HepG2 (cell line): ENCODE measurements around the gene GNAI2. TPM values are rescaled to one million over a fixed set of nuclear protein-coding genes. Genes with fewer than 3 reads are reported as not detected.
A peak's percentile ranks its signal among the peaks of the same experiment; 100 is the strongest.

Experiments
- EP300 ChIP-seq, 3 experiments: sonication (generic) in 1 of 3; formaldehyde crosslinking in 1 of 3; IDR thresholded peaks; 2 replicates each; pipeline versions ENCODE4 v1.5.1 to v1.6.1; 2011 to 2020; ENCODE audit warnings: low read depth in 2 of 3, low read length in 2 of 3, borderline replicate concordance in 1 of 3, improper control_type of control experiment in 1 of 3, mild to moderate bottlenecking in 1 of 3, missing genetic modification reagents in 1 of 3, moderate library complexity in 1 of 3
- GATA4 ChIP-seq: sonication (generic); IDR thresholded peaks from 2 replicates; pipeline ENCODE4 v1.6.1; 2016; ENCODE audit warnings: antibody characterized with exemption, low read depth, borderline replicate concordance
- HNRNPH1 ChIP-seq: fragments of 200-400 bp; formaldehyde crosslinking; optimal IDR thresholded peaks from 2 replicates; pipeline ENCODE3; 2017; ENCODE audit warnings: mild to moderate bottlenecking, low read depth, low read length
- NFYB ChIP-seq: sonication (generic); formaldehyde crosslinking; IDR thresholded peaks from 2 replicates; pipeline ENCODE4 v1.4.0; 2020; ENCODE audit warnings: missing genetic modification reagents
- REL ChIP-seq: sonication (generic); formaldehyde crosslinking; conservative IDR thresholded peaks from 2 replicates; pipeline ENCODE4 v1.8.0; 2022; ENCODE audit warnings: mild to moderate bottlenecking, missing genetic modification reagents, moderate library complexity
- RORA ChIP-seq: sonication (generic); formaldehyde crosslinking; IDR thresholded peaks from 2 replicates; pipeline ENCODE4 v1.5.0; 2020; ENCODE audit warnings: mild to moderate bottlenecking, missing genetic modification reagents, moderate library complexity
- TOE1 ChIP-seq: sonication (generic); formaldehyde crosslinking; IDR thresholded peaks from 2 replicates; pipeline ENCODE4 v1.4.0; 2020; ENCODE audit warnings: mild to moderate bottlenecking, missing genetic modification reagents
- ZBTB38 ChIP-seq: sonication (generic); formaldehyde crosslinking; IDR thresholded peaks from 2 replicates; pipeline ENCODE4 v1.5.1; 2020; ENCODE audit warnings: mild to moderate bottlenecking, missing genetic modification reagents
- ZNF24 ChIP-seq: fragments of 450-650 bp; IDR thresholded peaks from 2 replicates; pipeline ENCODE4 v1.6.1; 2017; ENCODE audit warnings: antibody characterized with exemption, mild to moderate bottlenecking
- ZNF335 ChIP-seq: sonication (generic); formaldehyde crosslinking; IDR thresholded peaks from 2 replicates; pipeline ENCODE4 v1.4.0; 2020; ENCODE audit warnings: missing genetic modification reagents
- ZNF431 ChIP-seq: sonication (generic); formaldehyde crosslinking; IDR thresholded peaks from 2 replicates; pipeline ENCODE4 v1.9.0; 2022; ENCODE audit warnings: missing genetic modification reagents, low read depth, mild to moderate bottlenecking, borderline replicate concordance
- ZSCAN31 ChIP-seq: sonication (generic); formaldehyde crosslinking; IDR thresholded peaks from 2 replicates; pipeline ENCODE4 v1.5.0; 2020; ENCODE audit warnings: low read depth, mild to moderate bottlenecking, missing genetic modification reagents
- polyA plus RNA-seq, 8 experiments: library from polyadenylated mRNA; depleted of rRNA in 3 of 8; stranded (reverse) in 7 of 8; unstranded in 1 of 8; fragments of >200 nt; fragmentation: Illumina TruSeq in 4 of 8; extraction: Trizol in 4 of 8; gene quantifications; 2 replicates each; pipeline versions ENCODE4 v1.2.1 to v1.2.3, GENCODE V29; 2011 to 2016; ENCODE audit warnings: low read depth in 4 of 8, missing spikeins in 1 of 8, mixed read lengths in 1 of 8; ENCODE audit not compliant: insufficient read depth in 1 of 8
- total RNA-seq, 5 experiments: library from RNA; depleted of rRNA; stranded (reverse); fragments of >200 nt; fragmentation: Illumina TruSeq; extraction: Trizol; gene quantifications; 2 replicates each; pipeline ENCODE4 v1.2.3, GENCODE V29; 2016; ENCODE audit warnings: low read depth in 1 of 5
- TF ChIP-seq, protein P1 (sequence below): sonication (generic); formaldehyde crosslinking; IDR thresholded peaks from 2 replicates; pipeline ENCODE4 v1.5.1; 2020; ENCODE audit warnings: mild to moderate bottlenecking, missing genetic modification reagents, moderate library complexity
- TF ChIP-seq, protein P2 (sequence below): sonication (generic); formaldehyde crosslinking; conservative IDR thresholded peaks from 2 replicates; pipeline ENCODE4 v1.8.0; 2022; ENCODE audit warnings: missing genetic modification reagents
- TF ChIP-seq, protein P3 (sequence below): fragments of 450-650 bp; IDR thresholded peaks from 2 replicates; pipeline ENCODE4 v1.6.1; 2017
- TF ChIP-seq, protein P4 (sequence below): IDR thresholded peaks from 2 replicates; pipeline ENCODE4 v1.6.1; 2012; ENCODE audit warnings: inconsistent platforms
- TF ChIP-seq, protein P5 (sequence below): sonication (generic); formaldehyde crosslinking; IDR thresholded peaks from 2 replicates; pipeline ENCODE4 v1.4.0; 2020; ENCODE audit warnings: missing genetic modification reagents, mild to moderate bottlenecking, borderline replicate concordance
- TF ChIP-seq, protein P6 (sequence below): sonication (generic); formaldehyde crosslinking; IDR thresholded peaks from 2 replicates; pipeline ENCODE4 v1.4.0; 2020; ENCODE audit warnings: mild to moderate bottlenecking, missing genetic modification reagents

The GNAI2 gene
- total and polyA plus RNA-seq, 2 of the 13 experiments (the other 11 are each of a cell fraction or from before 2014, with no cell fraction given): 51.1 to 66.2 TPM

DNA sequence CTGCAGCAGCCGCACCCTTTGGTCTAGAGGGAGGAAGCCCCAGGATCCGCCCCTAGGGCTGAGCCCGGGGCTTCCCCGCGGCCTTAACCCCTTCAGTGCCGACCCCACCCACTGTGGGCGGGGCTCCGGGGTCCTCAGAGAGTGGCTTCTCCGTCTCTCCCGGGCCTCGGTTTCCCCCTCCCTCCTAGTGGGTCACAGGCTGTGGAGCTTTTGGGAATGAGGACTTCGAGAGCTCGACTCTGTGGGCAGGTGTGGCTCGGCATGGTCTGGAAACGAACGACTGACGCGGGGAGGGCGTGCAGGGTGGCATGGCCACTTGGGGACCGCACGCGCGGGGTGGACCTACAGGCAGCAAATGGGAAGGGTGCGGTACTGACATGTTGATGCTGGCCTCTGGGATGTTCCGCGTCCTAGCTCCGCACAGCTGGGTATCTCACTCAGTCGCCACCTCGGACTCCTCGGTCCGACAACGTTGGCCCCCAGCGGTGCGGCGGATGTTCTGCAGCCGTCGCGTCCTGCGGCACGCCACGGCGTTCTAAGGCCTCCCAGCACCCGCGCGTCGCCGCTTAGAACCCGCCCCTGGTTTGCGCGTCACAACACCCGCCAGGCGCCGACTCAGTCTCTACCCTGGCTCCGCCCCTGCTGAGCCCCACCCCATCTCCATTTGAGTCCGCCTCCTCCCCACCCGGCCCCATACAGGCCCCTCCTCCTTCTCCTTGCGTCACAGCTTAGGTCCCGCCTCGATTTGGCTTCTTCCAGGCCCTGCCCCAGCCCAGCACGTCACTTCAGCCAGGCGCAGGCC is 63.0 kb downstream of the GNAI2 start, which contains the start of the genes HYAL3 and NAA80 (continued):
- TF ChIP-seq, protein P1, sequence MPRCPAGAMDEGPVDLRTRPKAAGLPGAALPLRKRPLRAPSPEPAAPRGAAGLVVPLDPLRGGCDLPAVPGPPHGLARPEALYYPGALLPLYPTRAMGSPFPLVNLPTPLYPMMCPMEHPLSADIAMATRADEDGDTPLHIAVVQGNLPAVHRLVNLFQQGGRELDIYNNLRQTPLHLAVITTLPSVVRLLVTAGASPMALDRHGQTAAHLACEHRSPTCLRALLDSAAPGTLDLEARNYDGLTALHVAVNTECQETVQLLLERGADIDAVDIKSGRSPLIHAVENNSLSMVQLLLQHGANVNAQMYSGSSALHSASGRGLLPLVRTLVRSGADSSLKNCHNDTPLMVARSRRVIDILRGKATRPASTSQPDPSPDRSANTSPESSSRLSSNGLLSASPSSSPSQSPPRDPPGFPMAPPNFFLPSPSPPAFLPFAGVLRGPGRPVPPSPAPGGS (CRISPR knock-in tag): peak; percentile 94; the same call in 1 of the 2 replicates
- no peak for TF ChIP-seq EP300 (IDR thresholded peaks at IDR 0.05; ENCODE audit: low read depth in 2 of 2, low read length in 2 of 2)
- TF ChIP-seq EP300 (CRISPR knock-in tag; IDR thresholded peaks at IDR 0.05; ENCODE audit: borderline replicate concordance): no peak
- TF ChIP-seq ZSCAN31 (CRISPR knock-in tag): peak; percentile 94
- TF ChIP-seq TOE1 (CRISPR knock-in tag): no peak; the same call in 1 of the 2 replicates
- peak; percentile 51; the same call in 1 of the 2 replicates for TF ChIP-seq GATA4
- TF ChIP-seq, protein P2, sequence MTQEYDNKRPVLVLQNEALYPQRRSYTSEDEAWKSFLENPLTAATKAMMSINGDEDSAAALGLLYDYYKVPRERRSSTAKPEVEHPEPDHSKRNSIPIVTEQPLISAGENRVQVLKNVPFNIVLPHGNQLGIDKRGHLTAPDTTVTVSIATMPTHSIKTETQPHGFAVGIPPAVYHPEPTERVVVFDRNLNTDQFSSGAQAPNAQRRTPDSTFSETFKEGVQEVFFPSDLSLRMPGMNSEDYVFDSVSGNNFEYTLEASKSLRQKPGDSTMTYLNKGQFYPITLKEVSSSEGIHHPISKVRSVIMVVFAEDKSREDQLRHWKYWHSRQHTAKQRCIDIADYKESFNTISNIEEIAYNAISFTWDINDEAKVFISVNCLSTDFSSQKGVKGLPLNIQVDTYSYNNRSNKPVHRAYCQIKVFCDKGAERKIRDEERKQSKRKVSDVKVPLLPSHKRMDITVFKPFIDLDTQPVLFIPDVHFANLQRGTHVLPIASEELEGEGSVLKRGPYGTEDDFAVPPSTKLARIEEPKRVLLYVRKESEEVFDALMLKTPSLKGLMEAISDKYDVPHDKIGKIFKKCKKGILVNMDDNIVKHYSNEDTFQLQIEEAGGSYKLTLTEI (CRISPR knock-in tag): no peak
- TF ChIP-seq REL (CRISPR knock-in tag): 0 out of 2 replicates have a peak, but pooled peaks have one; percentile 80
- no peak for TF ChIP-seq RORA (CRISPR knock-in tag)
- TF ChIP-seq, protein P3, sequence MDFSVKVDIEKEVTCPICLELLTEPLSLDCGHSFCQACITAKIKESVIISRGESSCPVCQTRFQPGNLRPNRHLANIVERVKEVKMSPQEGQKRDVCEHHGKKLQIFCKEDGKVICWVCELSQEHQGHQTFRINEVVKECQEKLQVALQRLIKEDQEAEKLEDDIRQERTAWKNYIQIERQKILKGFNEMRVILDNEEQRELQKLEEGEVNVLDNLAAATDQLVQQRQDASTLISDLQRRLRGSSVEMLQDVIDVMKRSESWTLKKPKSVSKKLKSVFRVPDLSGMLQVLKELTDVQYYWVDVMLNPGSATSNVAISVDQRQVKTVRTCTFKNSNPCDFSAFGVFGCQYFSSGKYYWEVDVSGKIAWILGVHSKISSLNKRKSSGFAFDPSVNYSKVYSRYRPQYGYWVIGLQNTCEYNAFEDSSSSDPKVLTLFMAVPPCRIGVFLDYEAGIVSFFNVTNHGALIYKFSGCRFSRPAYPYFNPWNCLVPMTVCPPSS: no peak
- TF ChIP-seq ZNF431 (CRISPR knock-in tag): peak; percentile 78; the same call in 1 of the 2 replicates
- TF ChIP-seq, protein P4, sequence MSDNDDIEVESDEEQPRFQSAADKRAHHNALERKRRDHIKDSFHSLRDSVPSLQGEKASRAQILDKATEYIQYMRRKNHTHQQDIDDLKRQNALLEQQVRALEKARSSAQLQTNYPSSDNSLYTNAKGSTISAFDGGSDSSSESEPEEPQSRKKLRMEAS: peak; percentile 86
- TF ChIP-seq, protein P5, sequence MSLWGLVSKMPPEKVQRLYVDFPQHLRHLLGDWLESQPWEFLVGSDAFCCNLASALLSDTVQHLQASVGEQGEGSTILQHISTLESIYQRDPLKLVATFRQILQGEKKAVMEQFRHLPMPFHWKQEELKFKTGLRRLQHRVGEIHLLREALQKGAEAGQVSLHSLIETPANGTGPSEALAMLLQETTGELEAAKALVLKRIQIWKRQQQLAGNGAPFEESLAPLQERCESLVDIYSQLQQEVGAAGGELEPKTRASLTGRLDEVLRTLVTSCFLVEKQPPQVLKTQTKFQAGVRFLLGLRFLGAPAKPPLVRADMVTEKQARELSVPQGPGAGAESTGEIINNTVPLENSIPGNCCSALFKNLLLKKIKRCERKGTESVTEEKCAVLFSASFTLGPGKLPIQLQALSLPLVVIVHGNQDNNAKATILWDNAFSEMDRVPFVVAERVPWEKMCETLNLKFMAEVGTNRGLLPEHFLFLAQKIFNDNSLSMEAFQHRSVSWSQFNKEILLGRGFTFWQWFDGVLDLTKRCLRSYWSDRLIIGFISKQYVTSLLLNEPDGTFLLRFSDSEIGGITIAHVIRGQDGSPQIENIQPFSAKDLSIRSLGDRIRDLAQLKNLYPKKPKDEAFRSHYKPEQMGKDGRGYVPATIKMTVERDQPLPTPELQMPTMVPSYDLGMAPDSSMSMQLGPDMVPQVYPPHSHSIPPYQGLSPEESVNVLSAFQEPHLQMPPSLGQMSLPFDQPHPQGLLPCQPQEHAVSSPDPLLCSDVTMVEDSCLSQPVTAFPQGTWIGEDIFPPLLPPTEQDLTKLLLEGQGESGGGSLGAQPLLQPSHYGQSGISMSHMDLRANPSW (CRISPR knock-in tag): 0 out of 2 replicates have a peak, but pooled peaks have one; percentile 43
- TF ChIP-seq ZNF335 (CRISPR knock-in tag): peak; percentile 84
- TF ChIP-seq, protein P6, sequence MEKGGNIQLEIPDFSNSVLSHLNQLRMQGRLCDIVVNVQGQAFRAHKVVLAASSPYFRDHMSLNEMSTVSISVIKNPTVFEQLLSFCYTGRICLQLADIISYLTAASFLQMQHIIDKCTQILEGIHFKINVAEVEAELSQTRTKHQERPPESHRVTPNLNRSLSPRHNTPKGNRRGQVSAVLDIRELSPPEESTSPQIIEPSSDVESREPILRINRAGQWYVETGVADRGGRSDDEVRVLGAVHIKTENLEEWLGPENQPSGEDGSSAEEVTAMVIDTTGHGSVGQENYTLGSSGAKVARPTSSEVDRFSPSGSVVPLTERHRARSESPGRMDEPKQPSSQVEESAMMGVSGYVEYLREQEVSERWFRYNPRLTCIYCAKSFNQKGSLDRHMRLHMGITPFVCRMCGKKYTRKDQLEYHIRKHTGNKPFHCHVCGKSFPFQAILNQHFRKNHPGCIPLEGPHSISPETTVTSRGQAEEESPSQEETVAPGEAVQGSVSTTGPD (CRISPR knock-in tag): no peak
- TF ChIP-seq ZNF24: 0 out of 2 replicates have a peak, but pooled peaks have one; percentile 67
- peak; percentile 54 for TF ChIP-seq NFYB (CRISPR knock-in tag)
- peak; percentile 76; the same call in 1 of the 2 replicates for TF ChIP-seq ZBTB38 (CRISPR knock-in tag)
- TF ChIP-seq HNRNPH1: peak; percentile 95
